HCT116 (cell line): ENCODE data around the gene DOCK2. TPM values are rescaled to one million over a fixed set of nuclear protein-coding genes. Genes with fewer than 3 reads are reported as not detected.

Source experiments
- ATAC-seq: fragments of 200-7000 bp; cut with Tn5 transposase; 2 replicates; pipeline ENCODE4 v1.9.1; 2020; ENCODE audit warnings: mild to moderate bottlenecking, moderate library complexity
- BruUV-seq: library from RNA; stranded (reverse); fragments of 400-500 nt; replicated peaks from 2 replicates; lab custom pipeline; 2021; lab: Mats Ljungman, UMichigan
- CTCF ChIA-PET: fragments of 300-600 bp; sonication (Branson Sonifier 250); formaldehyde crosslinking; loops from one replicate; lab custom pipeline; 2021; ENCODE audit warnings: antibody characterized with exemption; lab: Charles Lee
- POLR2A ChIA-PET: fragments of 300-600, 350-600 bp; sonication (Branson Sonifier 250); formaldehyde crosslinking; loops from one replicate; lab custom pipeline; 2021; ENCODE audit warnings: antibody characterized with exemption; lab: Charles Lee
- RAD21 ChIA-PET, 2 experiments: fragments of 300-600 bp; sonication (Branson Sonifier 250); formaldehyde crosslinking; loops; one replicate each; lab custom pipeline; 2023; ENCODE audit warnings: low total read pairs in 2 of 2; ENCODE audit not compliant: uncharacterized antibody in 2 of 2, unreplicated experiment in 2 of 2, low non-redundant PET in 1 of 2; lab: Charles Lee
- DNase-seq: peaks from one replicate; pipeline ENCODE4 v3.0.0-alpha.2; 2010; ENCODE audit warnings: low read depth, low spot score
- H2AFZ ChIP-seq: fragments of 200-600 bp; shearing (Covaris generic), sonication (generic); 2 replicates; pipeline ENCODE4 v1.6.1; 2017; ENCODE audit warnings: low read depth, mixed run types, mixed read lengths, antibody characterized with exemption, low read length; ENCODE audit not compliant: poor library complexity, severe bottlenecking
- H3K27ac ChIP-seq: 2 replicates; pipeline ENCODE4 v1.5.1; 2012; ENCODE audit warnings: low read depth, low read length
- H3K27me3 ChIP-seq: fragments of 200-600 bp; sonication (generic); 2 replicates; pipeline ENCODE4 v1.6.1; 2016; ENCODE audit warnings: mixed run types, low read length, mixed read lengths; ENCODE audit not compliant: insufficient read depth
- H3K36me3 ChIP-seq, 2 experiments: fragments of 200-500 bp in 1 of 2; fragments of 200-600 bp in 1 of 2; sonication (Bioruptor generic) in 1 of 2; sonication (generic) in 1 of 2; 2 replicates each; pipeline versions ENCODE4 v1.5.1 to v1.6.1; 2014 to 2016; ENCODE audit warnings: low read length in 2 of 2, inconsistent platforms in 1 of 2, mixed read lengths in 1 of 2, mixed run types in 1 of 2; ENCODE audit not compliant: insufficient read depth in 2 of 2, control insufficient read depth in 1 of 2
- H3K4me1 ChIP-seq, 2 experiments: fragments of 200-600 bp in 1 of 2; sonication (generic) in 1 of 2; 2 replicates each; pipeline versions ENCODE4 v1.5.1 to v1.6.1; 2012 to 2017; ENCODE audit warnings: low read length in 2 of 2, inconsistent platforms in 1 of 2, mild to moderate bottlenecking in 1 of 2, mixed read lengths in 1 of 2, mixed run types in 1 of 2, moderate library complexity in 1 of 2; ENCODE audit not compliant: insufficient read depth in 2 of 2, control insufficient read depth in 1 of 2
- H3K4me2 ChIP-seq: fragments of 200-600 bp; sonication (generic); 2 replicates; pipeline ENCODE4 v1.6.1; 2017; ENCODE audit warnings: mixed run types, low read length, mixed read lengths
- H3K4me3 ChIP-seq, 2 experiments: fragments of 200-600 bp in 1 of 2; sonication (generic) in 1 of 2; replicated peaks in 1 of 2; 2 replicates each; pipeline ENCODE4 v1.5.1; 2011 to 2016; ENCODE audit warnings: low read length in 2 of 2, control low read depth in 1 of 2, low read depth in 1 of 2, mild to moderate bottlenecking in 1 of 2, mixed read lengths in 1 of 2, mixed run types in 1 of 2
- H3K79me2 ChIP-seq: fragments of 200-600 bp; sonication (generic); 2 replicates; pipeline ENCODE4 v1.6.1; 2017; ENCODE audit warnings: mild to moderate bottlenecking, mixed run types, low read length, moderate library complexity, mixed read lengths; ENCODE audit not compliant: insufficient read depth
- H3K9ac ChIP-seq: fragments of 200-600 bp; sonication (generic); 2 replicates; pipeline ENCODE4 v1.6.1; 2016; ENCODE audit warnings: low read length, mixed read lengths
- H3K9me2 ChIP-seq: fragments of 200-600 bp; sonication (generic), shearing (Covaris generic); 2 replicates; pipeline ENCODE4 v1.6.1; 2017; ENCODE audit warnings: mixed run types, mild to moderate bottlenecking, moderate library complexity; ENCODE audit not compliant: insufficient read depth
- H3K9me3 ChIP-seq, 2 experiments: fragments of 200-500 bp in 1 of 2; fragments of 200-600 bp in 1 of 2; sonication (Bioruptor generic) in 1 of 2; sonication (generic) in 1 of 2; 2 replicates each; pipeline ENCODE4 v1.6.1; 2014 to 2017; ENCODE audit warnings: low read length in 2 of 2, mixed read lengths in 2 of 2, inconsistent platforms in 1 of 2, low read depth in 1 of 2, mild to moderate bottlenecking in 1 of 2, mixed run types in 1 of 2, moderate library complexity in 1 of 2; ENCODE audit not compliant: control insufficient read depth in 1 of 2, insufficient read depth in 1 of 2
- H4K20me1 ChIP-seq: fragments of 200-600 bp; sonication (generic), shearing (Covaris generic); 2 replicates; pipeline ENCODE4 v1.6.1; 2017; ENCODE audit warnings: mixed run types, mild to moderate bottlenecking, moderate library complexity; ENCODE audit not compliant: insufficient read depth
- ATF3 ChIP-seq: IDR thresholded peaks from 2 replicates; pipeline ENCODE4 v1.6.1; 2012
- CEBPB ChIP-seq: IDR thresholded peaks from 2 replicates; pipeline ENCODE4 v1.6.1; 2012; ENCODE audit warnings: low read depth
- EGR1 ChIP-seq: IDR thresholded peaks from 2 replicates; pipeline ENCODE4 v1.6.1; 2012; ENCODE audit warnings: low read depth
- ELF1 ChIP-seq: IDR thresholded peaks from 2 replicates; pipeline ENCODE4 v1.6.1; 2012; ENCODE audit warnings: low read depth, borderline replicate concordance
- EZH2 ChIP-seq: fragments of 200-600 bp; sonication (generic); IDR thresholded peaks from 2 replicates; pipeline ENCODE4 v1.6.1; 2017; ENCODE audit warnings: antibody characterized with exemption, mixed run types
- EZH2phosphoT487 ChIP-seq: fragments of 200-600 bp; IDR thresholded peaks from 2 replicates; pipeline ENCODE4 v1.6.1; 2018; ENCODE audit warnings: antibody characterized with exemption, borderline replicate concordance
- JUND ChIP-seq: IDR thresholded peaks from 2 replicates; pipeline ENCODE4 v1.6.1; 2012
- MAX ChIP-seq: IDR thresholded peaks from 2 replicates; pipeline ENCODE4 v1.6.1; 2012
- POLR2AphosphoS5 ChIP-seq: IDR thresholded peaks from 2 replicates; pipeline ENCODE4 v1.6.1; 2011; ENCODE audit warnings: mild to moderate bottlenecking, low read depth, low read length, moderate library complexity
- RAD21 ChIP-seq: IDR thresholded peaks from 2 replicates; pipeline ENCODE4 v1.6.1; 2012; ENCODE audit warnings: low read depth, mild to moderate bottlenecking
- REST ChIP-seq: IDR thresholded peaks from 2 replicates; pipeline ENCODE4 v1.6.1; 2012; ENCODE audit warnings: low read depth
- SP1 ChIP-seq: IDR thresholded peaks from 2 replicates; pipeline ENCODE4 v1.6.1; 2012; ENCODE audit warnings: low read depth
- TCF7L2 ChIP-seq: IDR thresholded peaks from 2 replicates; pipeline ENCODE4 v1.7.0; 2011; ENCODE audit warnings: borderline replicate concordance, inconsistent platforms; ENCODE audit not compliant: insufficient read depth, insufficient read length; ENCODE audit errors: extremely low read depth
- YY1 ChIP-seq: IDR thresholded peaks from 2 replicates; pipeline ENCODE4 v1.6.1; 2011; ENCODE audit warnings: low read length, low read depth, moderate library complexity, mild to moderate bottlenecking; ENCODE audit not compliant: insufficient replicate concordance; ENCODE audit errors: extremely low read depth
- ZBTB33 ChIP-seq: IDR thresholded peaks from 2 replicates; pipeline ENCODE4 v1.6.1; 2011; ENCODE audit warnings: mild to moderate bottlenecking, low read length, moderate library complexity; ENCODE audit not compliant: insufficient replicate concordance; ENCODE audit errors: extremely low read depth
- ZNF274 ChIP-seq: fragments of 200-500 bp; sonication (Bioruptor generic); IDR thresholded peaks from 2 replicates; pipeline ENCODE4 v1.6.1; 2014; ENCODE audit warnings: mild to moderate bottlenecking, low read depth, low read length, inconsistent platforms
- intact Hi-C: fragments of 100-400 bp; cut with micrococcal nuclease; formaldehyde crosslinking; loops from 2 replicates; pipeline ENCODE4 v1.10.0; 2022
- total RNA-seq: library from RNA; stranded (reverse); gene quantifications from one replicate; pipeline ENCODE4 v1.2.1, GENCODE V29; 2021; ENCODE audit not compliant: unreplicated experiment

Gene DOCK2
- total RNA-seq, 1 experiment from 2014 or later = 0.89 TPM

GRCh38 chr5:170082701-170083100 lies 445.6 kb downstream of the DOCK2 start:
- Histone ChIP-seq H4K20me1 (no peaks in the 10 kb centered on the region), H3K79me2 (no peaks in the 10 kb centered on the region), H3K9me3 (no peaks in the 10 kb centered on the region), H3K27ac (no peak overlapping the region), H3K36me3 (no peaks in the 10 kb centered on the region), H3K4me1 (no peaks in the 10 kb centered on the region), H3K9ac (no peak overlapping the region), H2AFZ (no peak overlapping the region), H3K27me3 (peaks cover 36% of the 10 kb centered on the region), H3K4me3 (no peak overlapping the region), H3K4me2 (no peak overlapping the region), H3K9me2 (no peaks in the 10 kb centered on the region)
- ChIA-PET RAD21 (no interaction called here), POLR2A (no interaction called here), CTCF (no interaction called here)
- DNase-seq (no peak), ATAC-seq (no peak)
- intact Hi-C loops = no loop called here
- no TSS peak for BruUV-seq
- TF ChIP-seq JUND (no peak), TCF7L2 (no peak), EGR1 (no peak), YY1 (no peak), ZBTB33 (no peak), EZH2 (no peak), ELF1 (no peak), RAD21 (no peak), SP1 (no peak), MAX (no peak), CEBPB (no peak), EZH2phosphoT487 (no peak), REST (no peak), ZNF274 (no peak), ATF3 (no peak), POLR2AphosphoS5 (no peak)
